ENCODE results near the gene MAST4. TPM values are rescaled to one million over a fixed set of nuclear protein-coding genes. Genes with fewer than 3 reads are reported as not detected.

Gene MAST4
- total and polyA plus RNA-seq, 2 of the 13 experiments (the other 11 are each of a cell fraction or from before 2014, with no cell fraction given), result 3.4 to 3.7 TPM

DNA sequence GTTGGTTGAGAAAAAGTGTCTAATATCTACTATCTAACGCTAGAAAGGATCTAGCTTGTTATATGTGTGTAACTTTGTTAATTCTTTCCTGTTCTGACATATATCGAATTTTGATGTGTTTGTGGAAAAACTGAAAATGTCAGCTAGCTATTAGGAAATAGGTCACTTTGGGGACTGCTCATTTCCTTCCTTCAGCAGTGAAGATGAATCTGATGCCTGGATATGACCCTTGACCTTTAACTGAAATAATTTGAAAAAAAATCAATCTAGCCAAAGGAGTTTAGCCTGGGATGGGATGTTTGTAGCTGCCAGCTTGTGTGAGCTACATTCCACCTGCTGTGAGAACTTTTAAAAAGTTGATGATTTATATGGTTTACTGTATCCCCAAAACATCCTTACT lies 533.6 kb downstream of the MAST4 start:
- POLR2A ChIA-PET, result no interaction called here
- H3K79me2 ChIP-seq (ENCODE audit: insufficient read depth, low read length), result no peaks in the 10 kb centered on the region
- no peak overlapping the region for H3K4me2 ChIP-seq (ENCODE audit: low read depth, low read length)
- CTCF ChIA-PET (ENCODE audit: low intra/inter-chr PET ratio, low total read pairs), result no interaction called here
- no peak for TF ChIP-seq FOSL1 (CRISPR knock-in tag; IDR thresholded peaks at IDR 0.05; ENCODE audit: borderline replicate concordance)
- peaks cover 7% of the 10 kb centered on the region; the same call in 1 of the 2 replicates for H3K4me1 ChIP-seq (ENCODE audit: insufficient read depth, low read length)
- BruUV-seq (replicated peaks), result no TSS peak
- no peak for FAIRE-seq
- H3K36me3 ChIP-seq (replicated peaks in 1 of 2; ENCODE audit: control insufficient read depth in 1 of 2, insufficient read depth in 2 of 2, low read length in 2 of 2), result peaks cover 2 to 3% of the 10 kb centered on the region in 2 experiments; a peak in 2 of 5 replicates
- no peaks in the 10 kb centered on the region for H3K27me3 ChIP-seq (ENCODE audit: control insufficient read depth in 1 of 2, insufficient read depth in 2 of 2, low read length in 2 of 2)
- H3K9me3 ChIP-seq (ENCODE audit: low read length), result no peaks in the 10 kb centered on the region
- intact Hi-C loops (cut with micrococcal nuclease; ENCODE audit: unreplicated experiment), result no loop called here
- DNase-seq (ENCODE audit: low spot score), result no peak
- in situ Hi-C loops (cut with HindIII; ENCODE audit: extremely low pct_ligation_motif_present, low pct_unique_long_range_greater_than_20kb), result no loop called here
- no peaks in the 10 kb centered on the region for H4K20me1 ChIP-seq (ENCODE audit: insufficient read depth, low read length)
- H3K9ac ChIP-seq (ENCODE audit: insufficient read depth, low read depth, low read length), result no peak overlapping the region
- no peak overlapping the region for H2AFZ ChIP-seq (ENCODE audit: low read length)
- H3K4me3 ChIP-seq (replicated peaks in 1 of 3; ENCODE audit: insufficient read depth in 1 of 3, low read depth in 2 of 3, low read length in 3 of 3), result no peak overlapping the region
- no peak overlapping the region for H3K27ac ChIP-seq (ENCODE audit: extremely low read length, insufficient read depth, low read length)
- WGBS (ENCODE audit: low lambda C conversion rate), result 94% methylated on average over 2 of the region's 2 CpGs
- no peak for ATAC-seq

DNA sequence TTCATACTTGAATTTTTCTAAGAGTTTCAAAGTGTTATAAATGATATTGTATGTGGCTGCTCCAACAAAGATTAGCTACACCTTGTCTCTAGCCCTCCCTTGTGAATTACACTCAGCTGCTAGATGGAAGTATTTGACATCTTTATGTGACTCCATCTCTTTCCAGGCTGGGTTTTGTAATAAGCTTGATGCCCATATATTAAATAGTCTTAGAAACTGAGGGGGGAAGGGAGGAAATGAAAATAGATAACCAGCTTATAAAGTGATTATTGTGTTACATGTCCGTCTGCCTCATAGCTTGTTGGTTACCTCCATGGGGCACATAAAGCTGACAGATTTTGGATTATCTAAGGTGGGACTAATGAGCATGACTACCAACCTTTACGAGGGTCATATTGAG lies 537.0 kb downstream of the MAST4 start:
- POLR2A ChIA-PET, result no interaction called here
- in situ Hi-C loops (cut with HindIII; ENCODE audit: extremely low pct_ligation_motif_present, low pct_unique_long_range_greater_than_20kb), result no loop called here
- no peak for TF ChIP-seq ZNF839 (CRISPR knock-in tag; IDR thresholded peaks at IDR 0.05; ENCODE audit: borderline replicate concordance)
- TF ChIP-seq GATAD1 (CRISPR knock-in tag; IDR thresholded peaks at IDR 0.05), result no peak
- TF ChIP-seq ZNF33B (CRISPR knock-in tag; IDR thresholded peaks at IDR 0.05), result no peak
- no peak for TF ChIP-seq ZNF724P (CRISPR knock-in tag; IDR thresholded peaks at IDR 0.05; ENCODE audit: borderline replicate concordance)
- TF ChIP-seq KDM5B (CRISPR knock-in tag; IDR thresholded peaks at IDR 0.05; ENCODE audit: borderline replicate concordance), result no peak
- TF ChIP-seq RBM22 (optimal IDR thresholded peaks at IDR 0.05; ENCODE audit: low read length), result no peak
- TF ChIP-seq KLF12 (CRISPR knock-in tag; IDR thresholded peaks at IDR 0.05; ENCODE audit: borderline replicate concordance), result no peak
- TF ChIP-seq RELA (CRISPR knock-in tag; IDR thresholded peaks at IDR 0.05), result no peak
- TF ChIP-seq ZNF563 (CRISPR knock-in tag; IDR thresholded peaks at IDR 0.05), result no peak
- TF ChIP-seq, protein P1, sequence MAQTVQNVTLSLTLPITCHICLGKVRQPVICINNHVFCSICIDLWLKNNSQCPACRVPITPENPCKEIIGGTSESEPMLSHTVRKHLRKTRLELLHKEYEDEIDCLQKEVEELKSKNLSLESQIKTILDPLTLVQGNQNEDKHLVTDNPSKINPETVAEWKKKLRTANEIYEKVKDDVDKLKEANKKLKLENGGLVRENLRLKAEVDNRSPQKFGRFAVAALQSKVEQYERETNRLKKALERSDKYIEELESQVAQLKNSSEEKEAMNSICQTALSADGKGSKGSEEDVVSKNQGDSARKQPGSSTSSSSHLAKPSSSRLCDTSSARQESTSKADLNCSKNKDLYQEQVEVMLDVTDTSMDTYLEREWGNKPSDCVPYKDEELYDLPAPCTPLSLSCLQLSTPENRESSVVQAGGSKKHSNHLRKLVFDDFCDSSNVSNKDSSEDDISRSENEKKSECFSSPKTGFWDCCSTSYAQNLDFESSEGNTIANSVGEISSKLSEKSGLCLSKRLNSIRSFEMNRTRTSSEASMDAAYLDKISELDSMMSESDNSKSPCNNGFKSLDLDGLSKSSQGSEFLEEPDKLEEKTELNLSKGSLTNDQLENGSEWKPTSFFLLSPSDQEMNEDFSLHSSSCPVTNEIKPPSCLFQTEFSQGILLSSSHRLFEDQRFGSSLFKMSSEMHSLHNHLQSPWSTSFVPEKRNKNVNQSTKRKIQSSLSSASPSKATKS (CRISPR knock-in tag; IDR thresholded peaks at IDR 0.05), result no peak
- TF ChIP-seq SOX5 (CRISPR knock-in tag; IDR thresholded peaks at IDR 0.05; ENCODE audit: borderline replicate concordance), result no peak
- no peak for TF ChIP-seq HMG20A (CRISPR knock-in tag; IDR thresholded peaks at IDR 0.05; ENCODE audit: borderline replicate concordance)
- no peak for TF ChIP-seq ZNF30 (CRISPR knock-in tag; IDR thresholded peaks at IDR 0.05)
- no peak for TF ChIP-seq CHD4 (IDR thresholded peaks at IDR 0.05; ENCODE audit: borderline replicate concordance, low read length)
- TF ChIP-seq EHMT2 (IDR thresholded peaks at IDR 0.05; ENCODE audit: borderline replicate concordance, low read depth, low read length), result no peak
- no peak for TF ChIP-seq ZNF337 (CRISPR knock-in tag; IDR thresholded peaks at IDR 0.05; ENCODE audit: borderline replicate concordance, low read depth)

More for the DNA sequence above, 537.0 kb downstream of the MAST4 start:
- Histone ChIP-seq H3K27me3 (ENCODE audit: control insufficient read depth in 1 of 2, insufficient read depth in 2 of 2, low read length in 2 of 2) (no peaks in the 10 kb centered on the region), H3K27ac (ENCODE audit: extremely low read length, insufficient read depth, low read length) (no peak overlapping the region), H3K9me3 (ENCODE audit: low read length) (no peaks in the 10 kb centered on the region), H4K20me1 (ENCODE audit: insufficient read depth, low read length) (no peaks in the 10 kb centered on the region), H3K36me3 (replicated peaks in 1 of 2; ENCODE audit: control insufficient read depth in 1 of 2, insufficient read depth in 2 of 2, low read length in 2 of 2) (peaks cover 2 to 3% of the 10 kb centered on the region in 2 experiments; a peak in 3 of 5 replicates), H3K4me1 (ENCODE audit: insufficient read depth, low read length) (peaks cover 7% of the 10 kb centered on the region; the same call in 1 of the 2 replicates), H3K9ac (ENCODE audit: insufficient read depth, low read depth, low read length) (no peak overlapping the region), H3K4me2 (ENCODE audit: low read depth, low read length) (no peak overlapping the region), H3K79me2 (ENCODE audit: insufficient read depth, low read length) (no peaks in the 10 kb centered on the region), H3K4me3 (replicated peaks in 1 of 3; ENCODE audit: insufficient read depth in 1 of 3, low read depth in 2 of 3, low read length in 3 of 3) (no peak overlapping the region), H2AFZ (ENCODE audit: low read length) (no peak overlapping the region)
- intact Hi-C loops (cut with micrococcal nuclease; ENCODE audit: unreplicated experiment), result no loop called here
- WGBS (ENCODE audit: low lambda C conversion rate), result 50% methylated on average over 2 of the region's 2 CpGs
- no TSS peak for BruUV-seq (replicated peaks)
- no peak for FAIRE-seq
- CTCF ChIA-PET (ENCODE audit: low intra/inter-chr PET ratio, low total read pairs), result no interaction called here
- ATAC-seq, result no peak
- no peak for DNase-seq (ENCODE audit: low spot score)

Data from HepG2 (cell line).